Colonic mucosa (tissue), 4 donors: Measurements from ENCODE around the gene STAC3. TPM values are rescaled to one million over a fixed set of nuclear protein-coding genes. Genes with fewer than 3 reads are reported as not detected.

ENCODE experiments used
- DNase-seq: peaks from one replicate; pipeline ENCODE4 v3.0.0-alpha.2; 2020
- H3K27ac ChIP-seq: fragments of 200-600 bp; one replicate; pipeline ENCODE4 v1.8.0; 2021
- H3K27me3 ChIP-seq: fragments of 200-600 bp; one replicate; pipeline ENCODE4 v1.8.0; 2021
- H3K36me3 ChIP-seq: fragments of 200-600 bp; one replicate; pipeline ENCODE4 v1.8.0; 2021
- H3K4me1 ChIP-seq: fragments of 200-600 bp; one replicate; pipeline ENCODE4 v1.8.0; 2021; ENCODE audit warnings: mild to moderate bottlenecking
- H3K4me3 ChIP-seq: fragments of 200-600 bp; one replicate; pipeline ENCODE4 v1.8.0; 2021
- H3K9ac ChIP-seq, 2 donors: one replicate each; pipeline ENCODE4 v1.7.0; 2013; ENCODE audit warnings: control low read depth in 2 of 2, low read depth in 2 of 2, low read length in 2 of 2
- H3K9me3 ChIP-seq: fragments of 200-600 bp; one replicate; pipeline ENCODE4 v1.8.0; 2021
- CTCF ChIP-seq: fragments of 200-600 bp; IDR thresholded peaks from one replicate; pipeline ENCODE4 v1.8.0; 2022; ENCODE audit warnings: antibody characterized with exemption, mild to moderate bottlenecking
- intact Hi-C: fragments of 100-400 bp; cut with DNase I; formaldehyde crosslinking; loops from one replicate; pipeline ENCODE4 v1.14.1; 2022
- total RNA-seq, 2 donors: library from RNA; stranded (reverse); fragmentation: NEBNext Ultra II Directional in 1 of 2; extraction: Animal tissue kit (Norgen Biotek cat#: 25700) in 1 of 2; gene quantifications; one replicate each; pipeline ENCODE4 v1.2.1, GENCODE V29; 2021
- donor health status: healthy.
- donor health status: DM: no; HTN: no; CAD: no.
- donor health status: DM: no; HTN: no; CAD: no.

Gene STAC3
- total RNA-seq, 2 donors from 2014 or later: 1.9 to 2.7 TPM

GRCh38 chr12:57236201-57236924 lies 14.6 kb downstream of the STAC3 start:
- Histone ChIP-seq H3K27me3 (peaks cover 53% of the 10 kb centered on the region), H3K4me1 (peaks cover 26% of the 10 kb centered on the region), H3K36me3 (peaks cover 9% of the 10 kb centered on the region), H3K9ac (no peak overlapping the region), H3K4me3 (no peak overlapping the region), H3K27ac (no peak overlapping the region), H3K9me3 (no peaks in the 10 kb centered on the region)
- DNase-seq: no peak
- intact Hi-C loops: no loop called here
- TF ChIP-seq CTCF: no peak

- no peak overlapping the region for H3K9ac ChIP-seq
- TF ChIP-seq CTCF: no peak
- H3K27me3 ChIP-seq: peaks cover 46% of the 10 kb centered on the region
- no peak overlapping the region for H3K27ac ChIP-seq
- H3K9me3 ChIP-seq: no peaks in the 10 kb centered on the region
- H3K36me3 ChIP-seq: peaks cover 9% of the 10 kb centered on the region
- no peak for DNase-seq
- intact Hi-C loops: no loop called here
- H3K4me1 ChIP-seq: peaks cover 22% of the 10 kb centered on the region
- no peak overlapping the region for H3K4me3 ChIP-seq
These were observed 15.3 kb downstream of the STAC3 start for GRCh38 chr12:57235728-57236131.

GRCh38 chr12:57235017-57235727 lies 15.8 kb downstream of the STAC3 start:
- H3K27me3 ChIP-seq: peaks cover 41% of the 10 kb centered on the region
- H3K4me1 ChIP-seq: peaks cover 21% of the 10 kb centered on the region
- intact Hi-C loops: no loop called here
- H3K27ac ChIP-seq: no peak overlapping the region
- H3K9me3 ChIP-seq: no peaks in the 10 kb centered on the region
- no peak for TF ChIP-seq CTCF
- no peak for DNase-seq
- H3K36me3 ChIP-seq: peaks cover 9% of the 10 kb centered on the region
- H3K9ac ChIP-seq: no peak overlapping the region
- H3K4me3 ChIP-seq: no peak overlapping the region

GRCh38 chr12:57234571-57235016 lies 16.4 kb downstream of the STAC3 start:
- peaks cover 9% of the 10 kb centered on the region for H3K36me3 ChIP-seq
- H3K9me3 ChIP-seq: no peaks in the 10 kb centered on the region
- H3K9ac ChIP-seq: no peak overlapping the region
- peaks cover 16% of the 10 kb centered on the region for H3K4me1 ChIP-seq
- no peak for TF ChIP-seq CTCF
- intact Hi-C loops: no loop called here
- H3K4me3 ChIP-seq: no peak overlapping the region
- H3K27me3 ChIP-seq: peaks cover 35% of the 10 kb centered on the region
- no peak overlapping the region for H3K27ac ChIP-seq
- DNase-seq: no peak

GRCh38 chr12:57234233-57234570 lies 16.8 kb downstream of the STAC3 start:
- peaks cover 16% of the 10 kb centered on the region for H3K4me1 ChIP-seq
- intact Hi-C loops: no loop called here
- peaks cover 31% of the 10 kb centered on the region for H3K27me3 ChIP-seq
- H3K4me3 ChIP-seq: no peak overlapping the region
- H3K36me3 ChIP-seq: peaks cover 9% of the 10 kb centered on the region
- TF ChIP-seq CTCF: no peak
- H3K9me3 ChIP-seq: no peaks in the 10 kb centered on the region
- H3K9ac ChIP-seq: no peak overlapping the region
- no peak for DNase-seq
- H3K27ac ChIP-seq: no peak overlapping the region
